Measurements from ENCODE around the gene HOXD12. TPM values are rescaled to one million over a fixed set of nuclear protein-coding genes. Genes with fewer than 3 reads are reported as not detected.
A peak's percentile ranks its signal among the peaks of the same experiment; 100 is the strongest.

The HOXD12 gene
- total and polyA plus RNA-seq, 5 donors = not detected

DNA sequence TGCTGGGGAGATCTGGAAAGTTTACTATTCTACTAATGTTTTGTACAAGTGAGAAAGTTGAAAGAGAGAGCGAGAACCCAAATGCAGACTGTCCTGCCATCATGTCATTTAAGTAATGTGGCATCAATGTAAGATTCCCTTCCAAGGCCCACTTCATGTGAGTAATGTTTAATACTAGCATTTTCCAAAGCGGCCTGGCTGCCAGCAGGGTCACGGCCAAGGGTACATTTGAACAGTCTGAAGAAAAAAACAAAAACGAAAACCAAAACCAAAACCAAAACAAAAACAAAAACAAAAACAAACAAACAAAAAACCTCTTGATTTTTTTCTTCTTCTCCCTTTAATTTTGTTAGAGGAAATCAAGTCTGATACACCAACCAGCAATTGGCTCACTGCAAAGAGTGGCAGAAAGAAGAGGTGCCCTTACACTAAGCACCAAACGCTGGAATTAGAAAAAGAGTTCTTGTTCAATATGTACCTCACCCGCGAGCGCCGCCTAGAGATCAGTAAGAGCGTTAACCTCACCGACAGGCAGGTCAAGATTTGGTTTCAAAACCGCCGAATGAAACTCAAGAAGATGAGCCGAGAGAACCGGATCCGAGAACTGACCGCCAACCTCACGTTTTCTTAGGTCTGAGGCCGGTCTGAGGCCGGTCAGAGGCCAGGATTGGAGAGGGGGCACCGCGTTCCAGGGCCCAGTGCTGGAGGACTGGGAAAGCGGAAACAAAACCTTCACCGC is 19.2 kb downstream of the HOXD12 start:
- no peak overlapping the region for H3K4me3 ChIP-seq (ENCODE audit: low read length)
- H3K9me3 ChIP-seq (ENCODE audit: control insufficient read depth, low read length) = no peaks in the 10 kb centered on the region
- 10% methylated on average over 24 of the region's 24 CpGs for WGBS
- ATAC-seq (no peak), DNase-seq (no peak)
- H3K27ac ChIP-seq (ENCODE audit: low read length) = no peak overlapping the region
- no peaks in the 10 kb centered on the region for H3K27me3 ChIP-seq (ENCODE audit: control insufficient read depth, insufficient read depth)
- intact Hi-C loops (cut with DNase I) = no loop called here
- peaks cover 6% of the 10 kb centered on the region for H3K4me1 ChIP-seq (ENCODE audit: control insufficient read depth, insufficient read depth, low read length)

DNA sequence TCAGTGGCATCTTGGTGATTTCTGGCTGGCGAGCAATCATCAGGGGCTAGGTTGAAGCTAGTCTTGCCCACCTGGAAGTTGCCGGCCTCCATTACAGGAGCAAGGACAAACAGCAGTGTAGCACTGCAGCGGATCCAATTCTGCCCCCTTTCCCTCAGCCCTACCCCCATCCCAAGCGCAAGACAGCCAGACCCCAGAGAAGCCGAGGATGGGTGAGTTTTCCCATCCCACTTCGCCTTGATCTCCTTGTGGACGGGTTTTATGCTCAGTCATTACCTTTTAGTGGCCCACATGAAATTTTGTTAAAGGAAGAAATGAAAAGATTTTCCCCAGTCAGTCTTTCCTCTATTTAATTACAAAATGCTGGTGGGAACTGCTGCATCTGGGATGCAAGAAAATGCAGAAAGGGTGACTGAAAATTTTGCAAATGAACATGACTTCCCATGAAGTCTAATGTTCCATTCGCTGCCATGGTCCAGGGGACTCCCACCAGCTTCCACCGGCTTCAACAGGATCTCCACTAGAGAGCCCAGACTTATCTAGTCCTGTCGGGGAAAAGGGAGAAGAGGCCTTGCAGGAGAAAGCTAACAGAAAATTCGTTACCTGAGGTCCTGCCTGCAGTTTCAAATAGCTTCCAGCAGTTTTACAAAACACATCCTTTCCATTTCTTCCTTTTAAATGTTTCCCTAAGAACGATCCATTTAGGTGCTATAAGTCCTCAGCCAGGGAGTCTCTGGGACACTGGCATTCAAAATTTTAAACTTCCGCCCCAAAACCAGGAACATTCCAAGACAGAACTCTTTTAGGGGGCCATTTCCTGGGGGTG is 21.0 kb downstream of the HOXD12 start:
- 13% methylated on average over 13 of the region's 13 CpGs for WGBS
- intact Hi-C loops (cut with DNase I) = loop anchor here in 1 of 4 donors (10.0 kb wide), 1 partner anchor 434 kb away; no protein-coding TSS in a partner anchor
- no peak for DNase-seq
- ATAC-seq = no peak
- H3K4me3 ChIP-seq (ENCODE audit: low read length) = no peak overlapping the region
- no peaks in the 10 kb centered on the region for H3K9me3 ChIP-seq (ENCODE audit: control insufficient read depth, low read length)
- no peak overlapping the region for H3K27ac ChIP-seq (ENCODE audit: low read length)
- peaks cover 2% of the 10 kb centered on the region for H3K27me3 ChIP-seq (ENCODE audit: control insufficient read depth, insufficient read depth)
- peaks cover 6% of the 10 kb centered on the region for H3K4me1 ChIP-seq (ENCODE audit: control insufficient read depth, insufficient read depth, low read length)

DNA sequence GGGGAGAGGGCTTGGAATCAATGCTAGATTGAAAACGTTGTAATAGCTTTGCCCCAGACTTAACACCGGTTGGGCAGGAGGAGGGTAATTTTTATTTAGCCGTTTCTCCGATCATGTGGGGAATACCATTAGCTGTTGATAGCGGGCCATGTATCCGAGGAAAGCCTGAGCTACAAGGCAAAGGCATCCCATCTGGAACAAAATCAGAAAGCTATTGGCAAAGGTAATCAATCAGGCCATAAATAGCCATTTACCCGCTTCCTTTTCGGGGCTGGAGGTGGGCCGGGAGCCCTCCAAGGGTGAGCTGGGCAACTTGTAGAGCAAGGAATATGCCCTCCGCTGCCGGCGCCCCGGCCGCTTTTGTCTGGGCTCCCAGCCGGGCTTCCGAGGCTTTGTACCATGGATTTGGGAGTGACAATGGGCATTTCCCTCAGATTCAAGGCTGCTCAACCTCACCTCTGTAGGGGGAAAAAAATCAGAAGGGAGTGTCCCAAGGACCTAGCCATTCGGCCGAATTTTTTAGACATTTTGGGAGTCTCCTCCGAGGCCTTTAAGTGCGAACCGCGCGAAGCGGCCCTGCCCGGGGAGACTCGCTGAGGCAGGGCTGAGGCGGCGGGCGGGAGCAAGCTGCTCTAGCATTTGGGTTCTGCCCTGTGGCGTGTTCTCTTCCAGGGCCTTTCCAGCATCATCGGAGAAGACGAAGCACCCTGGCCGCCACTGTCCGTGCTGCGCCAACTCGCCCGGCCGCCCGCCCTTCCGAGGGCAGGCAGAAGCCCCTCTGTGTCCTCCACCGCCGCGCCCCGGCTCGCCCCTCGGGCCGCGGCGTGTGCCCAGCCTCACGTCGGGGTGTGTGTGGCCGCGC is 21.8 kb downstream of the HOXD12 start:
- whole genome bisulfite sequencing = 9% methylated on average over 53 of the region's 53 CpGs
- no peak for DNase-seq
- Histone ChIP-seq H3K27ac (ENCODE audit: low read length) (no peak overlapping the region), H3K4me3 (ENCODE audit: low read length) (no peak overlapping the region), H3K9me3 (ENCODE audit: control insufficient read depth, low read length) (no peaks in the 10 kb centered on the region), H3K27me3 (ENCODE audit: control insufficient read depth, insufficient read depth) (peaks cover 5% of the 10 kb centered on the region), H3K4me1 (ENCODE audit: control insufficient read depth, insufficient read depth, low read length) (peaks cover 6% of the 10 kb centered on the region)
- ATAC-seq = no peak
- intact Hi-C loops (cut with DNase I) = loop anchor here in 1 of 4 donors (10.0 kb wide), 1 partner anchor 433 kb away; no protein-coding TSS in a partner anchor

DNA sequence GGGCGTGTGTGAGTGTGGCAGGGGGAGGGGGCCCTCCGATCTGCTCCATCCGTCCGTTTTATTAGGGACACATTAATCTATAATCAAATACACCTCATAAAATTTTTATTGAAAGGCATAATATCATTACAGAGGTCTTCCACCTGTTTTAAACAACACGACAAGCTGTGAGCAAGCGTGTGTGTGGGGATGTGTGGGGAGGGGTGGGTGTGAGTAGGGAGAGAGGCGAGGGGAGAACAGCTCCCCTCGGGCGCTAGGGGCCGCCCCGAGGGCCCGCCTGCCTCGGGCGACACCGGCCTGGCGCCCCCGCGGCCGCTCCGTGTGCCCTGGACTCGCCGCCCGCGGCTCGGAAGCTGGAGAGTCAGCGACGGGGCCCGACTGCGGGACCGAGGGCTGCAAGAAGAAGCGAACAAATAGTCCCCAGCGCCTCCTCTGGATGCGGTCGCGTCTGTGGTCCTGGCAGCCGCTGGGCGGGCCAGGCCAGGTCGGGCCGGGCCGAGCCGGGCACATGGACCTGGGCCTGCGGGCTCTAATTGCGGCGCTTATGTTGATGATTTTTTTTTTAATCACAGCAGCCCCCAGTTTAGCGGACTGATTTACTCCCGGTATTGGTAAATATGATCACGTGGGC is 22.6 kb downstream of the HOXD12 start:
- WGBS = 4% methylated on average over 47 of the region's 47 CpGs
- H3K4me3 ChIP-seq (ENCODE audit: low read length) = peak overlapping the region; percentile 47
- peak in 1 of 2 donors; percentile 27 for ATAC-seq
- H3K4me1 ChIP-seq (ENCODE audit: control insufficient read depth, insufficient read depth, low read length) = peaks cover 6% of the 10 kb centered on the region
- no peak for DNase-seq
- H3K27me3 ChIP-seq (ENCODE audit: control insufficient read depth, insufficient read depth) = peaks cover 5% of the 10 kb centered on the region
- intact Hi-C loops (cut with DNase I) = loop anchor here in 1 of 4 donors (10.0 kb wide), 1 partner anchor 433 kb away; no protein-coding TSS in a partner anchor
- no peak overlapping the region for H3K27ac ChIP-seq (ENCODE audit: low read length)
- no peaks in the 10 kb centered on the region for H3K9me3 ChIP-seq (ENCODE audit: control insufficient read depth, low read length)

DNA sequence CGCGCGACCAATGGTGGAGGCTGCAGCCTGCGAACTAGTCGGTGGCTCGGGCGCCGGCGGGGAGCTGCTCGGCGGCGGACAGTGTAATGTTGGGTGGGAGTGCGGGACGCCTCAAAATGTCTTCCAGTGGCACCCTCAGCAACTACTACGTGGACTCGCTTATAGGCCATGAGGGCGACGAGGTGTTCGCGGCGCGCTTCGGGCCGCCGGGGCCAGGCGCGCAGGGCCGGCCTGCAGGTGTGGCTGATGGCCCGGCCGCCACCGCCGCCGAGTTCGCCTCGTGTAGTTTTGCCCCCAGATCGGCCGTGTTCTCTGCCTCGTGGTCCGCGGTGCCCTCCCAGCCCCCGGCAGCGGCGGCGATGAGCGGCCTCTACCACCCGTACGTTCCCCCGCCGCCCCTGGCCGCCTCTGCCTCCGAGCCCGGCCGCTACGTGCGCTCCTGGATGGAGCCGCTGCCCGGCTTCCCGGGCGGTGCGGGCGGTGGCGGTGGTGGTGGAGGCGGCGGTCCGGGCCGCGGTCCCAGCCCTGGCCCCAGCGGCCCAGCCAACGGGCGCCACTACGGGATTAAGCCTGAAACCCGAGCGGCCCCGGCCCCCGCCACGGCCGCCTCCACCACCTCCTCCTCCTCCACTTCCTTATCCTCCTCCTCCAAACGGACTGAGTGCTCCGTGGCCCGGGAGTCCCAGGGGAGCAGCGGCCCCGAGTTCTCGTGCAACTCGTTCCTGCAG is 23.3 kb downstream of the HOXD12 start, which contains the start of gene HOXD9:
Gene HOXD9, plus strand, starts transcription at position 37 of the 728 bp plus-strand sequence. Its CDS starts 50 bp downstream, at position 87.
- DNase-seq (no peak), ATAC-seq (peak in 1 of 2 donors; percentile 52)
- H3K27ac ChIP-seq (ENCODE audit: low read length) = no peak within 1 kb of the TSS

DNA sequence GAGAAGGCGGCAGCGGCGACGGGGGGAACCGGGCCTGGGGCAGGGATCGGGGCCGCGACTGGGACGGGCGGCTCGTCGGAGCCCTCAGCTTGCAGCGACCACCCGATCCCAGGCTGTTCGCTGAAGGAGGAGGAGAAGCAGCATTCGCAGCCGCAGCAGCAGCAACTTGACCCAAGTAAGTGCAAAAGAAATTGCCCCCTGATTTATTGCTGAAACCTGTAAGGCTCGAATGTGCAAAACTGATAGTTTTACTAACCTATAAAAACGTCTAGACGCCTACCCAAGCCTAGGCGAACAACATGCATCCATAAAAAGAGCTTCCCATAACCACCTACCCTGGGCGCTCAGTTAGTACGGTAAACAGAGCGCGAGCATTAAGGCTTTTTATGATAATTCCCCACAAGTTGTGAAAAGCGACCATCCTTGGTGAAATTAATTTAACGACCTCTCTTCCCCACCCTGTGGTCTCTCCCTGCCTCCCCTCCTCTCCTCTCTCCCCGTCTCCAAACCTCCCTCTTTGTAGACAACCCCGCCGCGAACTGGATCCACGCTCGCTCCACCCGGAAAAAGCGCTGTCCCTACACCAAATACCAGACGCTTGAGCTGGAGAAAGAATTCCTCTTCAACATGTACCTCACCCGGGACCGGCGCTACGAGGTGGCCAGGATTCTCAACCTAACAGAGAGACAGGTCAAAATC is 24.0 kb downstream of the HOXD12 start:
- H3K27me3 ChIP-seq (ENCODE audit: control insufficient read depth, insufficient read depth) = peaks cover 7% of the 10 kb centered on the region
- no peak for ATAC-seq
- intact Hi-C loops (cut with DNase I) = loop anchor here in 1 of 4 donors (10.0 kb wide), 1 partner anchor 431 kb away; no protein-coding TSS in a partner anchor
- no peak for DNase-seq
- 7% methylated on average over 40 of the region's 40 CpGs for WGBS
- H3K4me3 ChIP-seq (ENCODE audit: low read length) = peak overlapping the region; percentile 47
- H3K4me1 ChIP-seq (ENCODE audit: control insufficient read depth, insufficient read depth, low read length) = peaks cover 6% of the 10 kb centered on the region
- H3K27ac ChIP-seq (ENCODE audit: low read length) = no peak overlapping the region
- no peaks in the 10 kb centered on the region for H3K9me3 ChIP-seq (ENCODE audit: control insufficient read depth, low read length)

More for the DNA sequence above, 23.3 kb downstream of the HOXD12 start, which contains the start of gene HOXD9:
- H3K4me3 ChIP-seq (ENCODE audit: low read length) = peak within 1 kb of the TSS; percentile 47
- peaks cover 6% of the 10 kb centered on the region for H3K4me1 ChIP-seq (ENCODE audit: control insufficient read depth, insufficient read depth, low read length)
- 2% methylated on average over 84 of the region's 84 CpGs for WGBS
- intact Hi-C loops (cut with DNase I) = loop anchor here in 1 of 4 donors (10.0 kb wide), 1 partner anchor 432 kb away; no protein-coding TSS in a partner anchor
- H3K27me3 ChIP-seq (ENCODE audit: control insufficient read depth, insufficient read depth) = peaks cover 6% of the 10 kb centered on the region
- H3K9me3 ChIP-seq (ENCODE audit: control insufficient read depth, low read length) = no peaks in the 10 kb centered on the region

DNA sequence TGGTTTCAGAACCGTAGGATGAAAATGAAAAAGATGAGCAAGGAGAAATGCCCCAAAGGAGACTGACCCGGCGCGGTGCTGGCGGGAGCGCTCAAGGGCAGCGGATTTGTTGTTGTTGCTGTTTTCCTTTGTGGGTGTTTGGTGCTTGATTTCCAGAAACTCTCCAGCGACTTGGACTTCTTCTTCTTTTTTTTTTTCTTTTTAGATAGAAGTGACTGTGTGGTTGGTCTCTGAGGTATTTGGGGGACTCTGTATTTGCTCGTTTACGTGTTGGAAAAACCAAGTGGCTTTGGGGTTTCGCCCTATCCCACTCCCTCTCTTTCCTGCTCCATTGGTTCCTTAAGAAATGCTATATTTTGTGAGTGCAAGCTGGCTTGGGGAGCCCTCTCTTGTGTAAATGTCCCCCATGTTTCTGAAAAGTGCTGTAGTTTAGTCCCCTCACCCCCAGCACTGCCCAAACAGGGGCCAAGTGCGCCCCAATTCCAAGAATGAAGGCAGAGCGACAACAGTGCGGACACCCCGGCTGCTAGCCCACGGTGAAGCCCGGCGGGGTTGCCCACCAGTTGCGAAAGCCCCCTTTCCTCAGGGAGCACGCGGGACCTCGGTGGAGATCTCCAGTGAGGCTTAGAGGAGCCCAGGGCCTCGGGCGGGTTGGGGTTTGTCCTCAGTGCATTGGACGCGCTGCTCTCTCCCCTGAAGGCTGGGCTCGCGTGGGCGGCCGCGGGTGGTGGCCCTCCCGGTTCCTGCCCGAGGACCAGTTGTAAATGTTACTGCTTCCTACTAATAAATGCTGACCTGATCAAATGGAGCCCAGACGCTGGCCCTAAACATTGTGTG is 24.7 kb downstream of the HOXD12 start:
- ATAC-seq = no peak
- H3K4me3 ChIP-seq (ENCODE audit: low read length) = no peak overlapping the region
- H3K4me1 ChIP-seq (ENCODE audit: control insufficient read depth, insufficient read depth, low read length) = peaks cover 7% of the 10 kb centered on the region
- peaks cover 7% of the 10 kb centered on the region for H3K27me3 ChIP-seq (ENCODE audit: control insufficient read depth, insufficient read depth)
- no peak overlapping the region for H3K27ac ChIP-seq (ENCODE audit: low read length)
- H3K9me3 ChIP-seq (ENCODE audit: control insufficient read depth, low read length) = no peaks in the 10 kb centered on the region
- no peak for DNase-seq
- intact Hi-C loops (cut with DNase I) = loop anchor here in 1 of 4 donors (10.0 kb wide), 1 partner anchor 430 kb away; no protein-coding TSS in a partner anchor
- WGBS = 13% methylated on average over 34 of the region's 34 CpGs

DNA sequence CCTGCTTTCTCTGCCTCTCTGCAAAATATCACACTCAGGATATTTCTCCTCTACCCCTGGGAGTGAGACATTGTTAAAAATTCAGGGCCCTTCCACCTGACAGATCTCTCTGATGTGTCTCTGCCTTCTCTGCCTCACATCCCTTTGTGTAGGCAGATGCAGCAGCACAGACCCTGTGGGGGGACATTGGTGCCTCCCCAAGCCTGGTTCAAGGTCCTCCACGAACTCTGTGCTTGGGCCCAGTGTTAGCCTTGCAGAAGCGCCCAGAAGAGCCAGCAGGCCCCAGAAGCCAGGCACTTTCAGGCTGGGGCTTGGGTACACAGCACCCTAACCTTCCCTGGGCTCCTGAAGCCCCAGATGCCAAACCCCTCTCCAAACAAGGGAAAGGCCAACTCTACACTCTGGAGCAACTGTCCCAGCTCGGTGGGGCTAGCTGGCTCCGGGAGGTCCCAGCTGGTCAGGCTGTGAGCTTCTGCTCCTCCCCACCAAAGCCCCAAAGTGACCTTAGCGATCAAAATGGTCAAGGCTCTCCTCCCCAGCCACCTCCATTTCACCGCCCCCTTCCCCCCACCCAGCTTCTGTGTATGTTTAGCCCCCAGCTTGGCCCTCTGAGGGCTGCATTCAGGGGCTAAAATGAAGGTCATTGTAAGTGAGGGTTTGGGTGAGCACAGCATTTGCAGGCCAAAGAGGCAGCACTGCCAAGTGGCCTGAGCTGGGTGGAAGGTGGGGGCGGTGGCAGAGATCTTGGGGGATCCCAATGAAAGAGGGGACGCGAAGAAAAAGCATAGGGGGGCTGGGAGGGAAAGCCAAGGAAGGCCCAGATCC is 25.6 kb downstream of the HOXD12 start:
- Histone ChIP-seq H3K4me1 (ENCODE audit: control insufficient read depth, insufficient read depth, low read length) (peaks cover 9% of the 10 kb centered on the region), H3K27ac (ENCODE audit: low read length) (no peak overlapping the region), H3K9me3 (ENCODE audit: control insufficient read depth, low read length) (no peaks in the 10 kb centered on the region), H3K27me3 (ENCODE audit: control insufficient read depth, insufficient read depth) (peaks cover 7% of the 10 kb centered on the region), H3K4me3 (ENCODE audit: low read length) (no peak overlapping the region)
- DNase-seq = no peak
- WGBS = 29% methylated on average over 9 of the region's 9 CpGs
- no peak for ATAC-seq
- intact Hi-C loops (cut with DNase I) = loop anchor here in 3 of 4 donors (5.0 to 10.0 kb wide), 4 partner anchors 332 to 1022 kb away; no protein-coding TSS in a partner anchor

All from right cardiac atrium (tissue), 5 donors.